Measurements from ENCODE around the gene JAG2. TPM values are rescaled to one million over a fixed set of nuclear protein-coding genes. Genes with fewer than 3 reads are reported as not detected.

The JAG2 gene
- total and polyA plus RNA-seq, 2 of the 4 experiments (the other 2 are of a cell fraction) = 0.18 to 0.58 TPM

DNA sequence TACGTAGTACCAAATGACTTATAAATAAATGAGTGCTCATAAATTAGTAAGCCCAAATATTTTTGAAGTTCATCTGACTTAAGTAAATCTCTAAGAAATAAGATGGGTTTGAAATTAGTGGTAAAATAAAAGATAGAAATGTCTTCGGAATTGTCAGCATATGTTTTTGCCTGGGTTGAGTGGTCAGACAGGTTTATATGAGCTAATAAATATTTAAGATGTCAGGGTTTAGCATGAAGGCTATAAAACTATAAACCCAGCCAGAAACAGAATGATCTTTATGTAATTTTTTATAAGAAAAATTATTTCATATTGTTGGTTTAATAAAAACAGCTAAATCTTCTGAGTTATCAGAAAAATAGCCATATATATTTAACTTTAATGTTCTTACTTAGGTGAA lies 37.3 kb downstream of the JAG2 start:
- ChIA-PET CTCF (interaction anchor here (0.6 kb wide), 1 partner anchor 69 kb away, joined by 3 read pairs; no protein-coding TSS in a partner anchor), POLR2A (ENCODE audit: unreplicated experiment) (no interaction called here)
- H3K4me1 ChIP-seq (ENCODE audit: control insufficient read depth, insufficient read depth, low read length) = no peaks in the 10 kb centered on the region

More for the DNA sequence above, 37.3 kb downstream of the JAG2 start:
- Histone ChIP-seq H4K20me1 (ENCODE audit: insufficient read depth, low read length) (no peaks in the 10 kb centered on the region), H3K27ac (ENCODE audit: insufficient read depth, low read length) (no peak overlapping the region), H3K4me2 (ENCODE audit: low read depth, low read length) (no peak overlapping the region), H3K9me3 (ENCODE audit: control insufficient read depth, insufficient read depth, low read length) (peaks cover 8% of the 10 kb centered on the region), H4K91ac (ENCODE audit: insufficient read depth, low read depth, low read length) (no peak overlapping the region), H3K14ac (replicated peaks; ENCODE audit: low read depth, low read length) (no peak overlapping the region), H3K9me1 (ENCODE audit: insufficient read depth, low read length) (no peaks in the 10 kb centered on the region), H4K5ac (ENCODE audit: low read depth, low read length) (no peak overlapping the region), H2BK5ac (ENCODE audit: low read depth, low read length, poor library complexity, severe bottlenecking) (no peak overlapping the region), H2AK5ac (ENCODE audit: low read depth, low read length) (no peak overlapping the region), H2BK20ac (ENCODE audit: low read depth, low read length) (no peak overlapping the region), H3K36me3 (ENCODE audit: control insufficient read depth, insufficient read depth, low read length) (no peaks in the 10 kb centered on the region), H3K23ac (ENCODE audit: low read depth, low read length) (no peak overlapping the region), H3K9ac (ENCODE audit: low read depth, low read length) (no peak overlapping the region), H2AFZ (replicated peaks; ENCODE audit: low read length, poor library complexity) (no peak overlapping the region), H2BK15ac (ENCODE audit: low read depth, low read length) (no peak overlapping the region), H3K18ac (ENCODE audit: low read depth, low read length) (no peak overlapping the region), H2BK120ac (ENCODE audit: low read depth, low read length) (no peak overlapping the region), H2AK9ac (replicated peaks; ENCODE audit: low read depth, low read length, poor library complexity) (no peak overlapping the region), H4K8ac (ENCODE audit: low read depth in 2 of 2, low read length in 2 of 2) (no peak overlapping the region), H3K79me1 (ENCODE audit: low read depth in 1 of 2, low read length in 2 of 2) (no peaks in the 10 kb centered on the region), H3K27me3 (ENCODE audit: control insufficient read depth, insufficient read depth, low read length) (peaks cover 28% of the 10 kb centered on the region), H3K4me3 (ENCODE audit: insufficient read depth, low read depth, low read length) (no peak overlapping the region), H3K4ac (ENCODE audit: low read depth, low read length) (no peak overlapping the region), H3K56ac (ENCODE audit: extremely low read depth, insufficient read depth, low read length) (no peak overlapping the region)
- in situ Hi-C loops (cut with MboI; ENCODE audit: low sequenced_read_pairs) = no loop called here
- ATAC-seq (ENCODE audit: low read depth) (no peak), DNase-seq (no peak)
- intact Hi-C loops (cut with micrococcal nuclease) = no loop called here
- BruUV-seq (replicated peaks) = no TSS peak
- WGBS, 2 experiments (ENCODE audit: extremely low coverage in 2 of 2, insufficient read length in 1 of 2) = no CpG with 5 or more reads among the region's 2 CpGs
- dilution Hi-C loops (cut with HindIII; ENCODE audit: low sequenced_read_pairs, unreplicated experiment) = no loop called here
- no peak for TF ChIP-seq FOS (IDR thresholded peaks at IDR 0.05; ENCODE audit: low read depth, low read length)
- no peak for TF ChIP-seq POLR2A (IDR thresholded peaks at IDR 0.05; ENCODE audit: low read depth, low read length)
- no peak for TF ChIP-seq BHLHE40 (IDR thresholded peaks at IDR 0.05; ENCODE audit: low read depth, low read length)
- TF ChIP-seq RCOR1 (IDR thresholded peaks at IDR 0.05; ENCODE audit: insufficient replicate concordance, low read length) = no peak
- TF ChIP-seq MXI1 (IDR thresholded peaks at IDR 0.05; ENCODE audit: borderline replicate concordance, low read depth, low read length) = no peak
- no peak for TF ChIP-seq RFX5 (IDR thresholded peaks at IDR 0.05; ENCODE audit: low read depth, low read length)
- TF ChIP-seq ELK1 (IDR thresholded peaks at IDR 0.05; ENCODE audit: borderline replicate concordance, low read depth, low read length) = no peak
- TF ChIP-seq CHD1 (IDR thresholded peaks at IDR 0.05; ENCODE audit: low read depth, low read length) = no peak
- no peak for TF ChIP-seq RAD21 (IDR thresholded peaks at IDR 0.05; ENCODE audit: low read length)
- no peak for TF ChIP-seq CTCF (conservative IDR thresholded peaks at IDR 0.05; ENCODE audit: low read depth, low read length)
- no peak for TF ChIP-seq CEBPB (IDR thresholded peaks at IDR 0.05; ENCODE audit: low read depth, low read length)
- TF ChIP-seq, protein P1, sequence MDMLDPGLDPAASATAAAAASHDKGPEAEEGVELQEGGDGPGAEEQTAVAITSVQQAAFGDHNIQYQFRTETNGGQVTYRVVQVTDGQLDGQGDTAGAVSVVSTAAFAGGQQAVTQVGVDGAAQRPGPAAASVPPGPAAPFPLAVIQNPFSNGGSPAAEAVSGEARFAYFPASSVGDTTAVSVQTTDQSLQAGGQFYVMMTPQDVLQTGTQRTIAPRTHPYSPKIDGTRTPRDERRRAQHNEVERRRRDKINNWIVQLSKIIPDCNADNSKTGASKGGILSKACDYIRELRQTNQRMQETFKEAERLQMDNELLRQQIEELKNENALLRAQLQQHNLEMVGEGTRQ (IDR thresholded peaks at IDR 0.05; ENCODE audit: low read depth, low read length) = no peak
- TF ChIP-seq SMC3 (IDR thresholded peaks at IDR 0.05; ENCODE audit: low read depth, low read length) = no peak
- TF ChIP-seq MAZ (IDR thresholded peaks at IDR 0.05; ENCODE audit: borderline replicate concordance, low read depth, low read length) = no peak
- TF ChIP-seq MAFK (IDR thresholded peaks at IDR 0.05; ENCODE audit: low read depth, low read length) = no peak

Data from IMR-90 (cell line).